Activated CD8-positive, alpha-beta memory T cell treated with anti-CD3 and anti-CD28 coated beads for 48 hours (primary cell): ENCODE measurements around the gene TMIGD2.
"Not testable (repeated sequence)": the region's sequence is repeated elsewhere in the genome, so short reads cannot be mapped to it uniquely, and the experiment has no call there.

Experiments used
- DNase-seq, 3 experiments: peaks; one replicate each; pipeline ENCODE4 v3.0.0-alpha.2; 2020; ENCODE audit warnings: low read depth in 2 of 3, low spot score in 2 of 3

The TMIGD2 gene, protein sequence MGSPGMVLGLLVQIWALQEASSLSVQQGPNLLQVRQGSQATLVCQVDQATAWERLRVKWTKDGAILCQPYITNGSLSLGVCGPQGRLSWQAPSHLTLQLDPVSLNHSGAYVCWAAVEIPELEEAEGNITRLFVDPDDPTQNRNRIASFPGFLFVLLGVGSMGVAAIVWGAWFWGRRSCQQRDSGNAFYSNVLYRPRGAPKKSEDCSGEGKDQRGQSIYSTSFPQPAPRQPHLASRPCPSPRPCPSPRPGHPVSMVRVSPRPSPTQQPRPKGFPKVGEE

DNA sequence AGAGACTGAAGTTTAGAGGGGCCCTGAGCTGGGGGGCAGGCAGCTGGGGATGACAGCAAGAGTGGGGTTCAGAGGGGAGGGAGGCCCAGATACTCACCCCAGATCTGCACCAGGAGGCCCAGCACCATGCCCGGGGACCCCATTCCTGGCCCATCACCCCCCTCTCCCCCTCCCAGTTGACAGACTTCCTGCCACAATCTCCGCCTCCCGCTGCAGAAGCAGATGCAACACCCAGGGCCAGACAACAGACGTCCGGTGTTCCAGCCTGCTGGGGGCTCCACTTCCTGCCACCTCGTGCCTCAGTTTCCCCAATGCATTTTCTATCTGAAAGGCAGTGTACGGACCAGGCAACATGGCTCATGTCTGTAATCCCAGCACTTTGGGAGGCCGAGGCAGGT, at the start of gene TMIGD2:
Gene TMIGD2 (minus strand): TSS at position 147 of the 398 bp plus-strand sequence. CDS start 4 bp downstream, at position 143.
- DNase-seq = no peak

DNA sequence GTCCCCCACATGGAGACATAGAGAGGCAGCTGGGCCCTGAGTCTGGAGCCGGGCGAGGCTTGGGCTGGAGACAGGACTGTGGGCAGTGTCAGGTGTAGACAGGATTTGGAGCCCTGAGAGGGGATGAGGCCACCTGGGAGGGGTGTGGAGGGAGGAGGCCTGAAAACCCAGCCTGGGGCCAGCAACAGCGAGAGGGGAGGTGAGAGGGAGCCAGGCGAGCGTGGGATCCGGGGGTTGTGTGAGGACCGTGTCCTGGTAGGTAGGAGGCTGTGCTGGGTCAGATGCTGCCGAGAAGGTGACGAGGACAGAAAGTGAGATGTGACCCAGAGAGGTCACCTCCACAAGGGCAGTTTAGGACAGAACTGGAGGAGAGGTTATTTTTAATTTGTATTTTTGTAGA, 48.5 kb upstream of the TMIGD2 start:
- no peak for DNase-seq

DNA sequence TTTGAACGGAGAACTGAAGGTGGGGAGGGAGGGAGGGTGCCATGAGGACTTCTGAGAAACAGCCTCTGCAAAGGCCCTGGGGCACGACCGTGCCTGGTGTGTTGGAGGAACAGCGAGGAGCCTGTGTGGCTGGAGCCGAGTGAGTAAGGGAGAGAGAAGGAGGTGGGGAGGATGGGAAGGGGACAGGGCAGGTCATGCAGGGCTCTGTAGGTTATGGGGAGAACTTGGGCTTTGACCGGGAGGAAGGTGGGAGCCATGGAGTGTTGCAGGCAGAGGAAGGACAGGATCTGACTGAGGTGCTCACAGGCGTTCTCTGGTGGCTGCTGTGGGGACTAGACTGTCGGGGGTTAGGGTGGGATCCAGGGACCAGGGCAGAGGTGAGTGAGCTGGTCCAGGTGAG, 47.9 kb upstream of the TMIGD2 start:
- DNase-seq = no peak

DNA sequence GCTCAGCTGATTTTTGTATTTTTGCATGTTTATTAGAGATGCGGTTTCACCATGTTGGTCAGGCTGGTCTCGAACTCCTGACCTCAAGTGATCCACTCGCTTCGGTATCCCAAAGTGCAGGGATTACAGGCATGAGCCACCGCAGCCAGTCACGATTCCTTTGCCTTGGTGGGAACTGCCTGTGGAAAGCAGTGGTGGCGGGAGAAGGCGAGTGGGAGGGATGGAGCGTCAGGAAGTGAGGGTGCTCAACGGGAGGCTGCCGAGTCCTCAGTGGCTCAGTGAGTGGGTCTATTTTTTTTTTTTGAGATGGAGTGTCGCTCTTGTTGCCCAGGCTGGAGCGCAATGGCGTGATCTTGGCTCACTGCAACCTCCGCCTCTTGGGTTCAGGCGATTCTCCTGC, 47.0 kb upstream of the TMIGD2 start:
- not testable (repeated sequence) for DNase-seq

DNA sequence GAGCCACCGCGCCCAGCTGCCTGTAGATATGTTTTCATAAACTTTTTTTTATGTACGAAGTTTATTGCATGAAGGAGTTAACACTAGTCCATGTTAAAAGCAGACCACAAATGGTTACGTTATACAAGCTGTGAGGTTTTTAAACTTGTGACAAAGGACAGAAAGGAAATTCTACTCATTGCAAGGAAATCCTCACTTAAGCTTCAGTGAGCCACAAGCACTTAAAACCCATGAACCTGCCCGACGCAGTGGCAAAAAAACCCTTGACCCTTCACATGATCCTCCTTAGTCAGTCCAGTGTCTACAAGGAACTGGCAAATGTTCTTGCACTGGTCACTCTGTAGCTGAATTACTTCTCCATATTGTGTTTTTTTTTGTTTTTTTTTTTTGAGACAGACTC, 45.3 kb upstream of the TMIGD2 start:
- DNase-seq = no peak

DNA sequence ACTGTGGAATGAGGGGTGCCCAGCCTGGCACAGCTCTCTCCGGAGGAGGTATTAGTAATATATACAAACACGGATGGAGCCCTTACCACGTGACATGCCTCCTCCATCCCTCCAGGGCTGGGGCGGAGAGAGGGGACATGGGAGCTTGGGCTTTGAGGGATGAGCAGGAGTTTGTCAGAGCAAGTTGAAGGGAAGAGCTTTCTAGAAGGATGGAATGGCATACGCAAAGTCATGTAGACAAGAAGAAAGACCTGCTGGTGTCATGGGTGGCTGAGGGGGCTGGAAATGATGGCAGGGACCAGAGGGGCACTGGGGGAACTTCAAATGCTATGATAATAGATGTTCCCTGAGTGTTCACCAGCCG, 43.8 kb upstream of the TMIGD2 start:
- DNase-seq = no peak

DNA sequence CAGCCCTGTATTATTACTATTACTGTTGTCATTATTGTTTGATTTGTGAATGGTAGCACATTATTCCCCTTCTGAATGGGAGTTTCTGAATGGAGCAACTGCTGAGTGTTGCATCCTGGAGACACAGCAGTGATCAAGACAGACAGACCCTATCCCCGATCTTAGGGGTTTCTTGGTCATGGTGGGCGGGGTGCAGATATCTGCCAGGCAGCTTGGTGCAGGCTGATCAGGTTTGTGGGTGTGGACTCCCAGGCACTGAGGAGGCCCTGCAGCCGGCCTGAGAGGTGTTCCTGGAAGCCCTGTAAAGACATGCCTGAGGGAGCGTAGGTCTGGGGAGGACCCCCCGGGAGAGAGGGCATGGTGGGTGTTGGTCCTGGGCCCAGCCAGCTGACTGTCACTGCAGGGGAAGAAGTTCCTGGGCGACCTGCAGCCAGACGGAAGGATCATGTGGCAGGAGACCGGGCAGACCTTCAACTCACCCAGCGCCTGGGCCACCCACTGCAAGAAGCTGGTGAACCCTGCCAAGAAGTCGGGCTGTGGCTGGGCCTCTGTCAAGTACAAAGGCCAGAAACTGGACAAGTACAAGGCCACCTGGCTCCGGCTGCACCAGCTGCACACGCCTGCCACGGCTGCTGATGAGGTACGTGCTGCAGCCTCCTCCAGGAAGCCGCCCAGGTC, 43.3 kb upstream of the TMIGD2 start:
- no peak for DNase-seq

DNA sequence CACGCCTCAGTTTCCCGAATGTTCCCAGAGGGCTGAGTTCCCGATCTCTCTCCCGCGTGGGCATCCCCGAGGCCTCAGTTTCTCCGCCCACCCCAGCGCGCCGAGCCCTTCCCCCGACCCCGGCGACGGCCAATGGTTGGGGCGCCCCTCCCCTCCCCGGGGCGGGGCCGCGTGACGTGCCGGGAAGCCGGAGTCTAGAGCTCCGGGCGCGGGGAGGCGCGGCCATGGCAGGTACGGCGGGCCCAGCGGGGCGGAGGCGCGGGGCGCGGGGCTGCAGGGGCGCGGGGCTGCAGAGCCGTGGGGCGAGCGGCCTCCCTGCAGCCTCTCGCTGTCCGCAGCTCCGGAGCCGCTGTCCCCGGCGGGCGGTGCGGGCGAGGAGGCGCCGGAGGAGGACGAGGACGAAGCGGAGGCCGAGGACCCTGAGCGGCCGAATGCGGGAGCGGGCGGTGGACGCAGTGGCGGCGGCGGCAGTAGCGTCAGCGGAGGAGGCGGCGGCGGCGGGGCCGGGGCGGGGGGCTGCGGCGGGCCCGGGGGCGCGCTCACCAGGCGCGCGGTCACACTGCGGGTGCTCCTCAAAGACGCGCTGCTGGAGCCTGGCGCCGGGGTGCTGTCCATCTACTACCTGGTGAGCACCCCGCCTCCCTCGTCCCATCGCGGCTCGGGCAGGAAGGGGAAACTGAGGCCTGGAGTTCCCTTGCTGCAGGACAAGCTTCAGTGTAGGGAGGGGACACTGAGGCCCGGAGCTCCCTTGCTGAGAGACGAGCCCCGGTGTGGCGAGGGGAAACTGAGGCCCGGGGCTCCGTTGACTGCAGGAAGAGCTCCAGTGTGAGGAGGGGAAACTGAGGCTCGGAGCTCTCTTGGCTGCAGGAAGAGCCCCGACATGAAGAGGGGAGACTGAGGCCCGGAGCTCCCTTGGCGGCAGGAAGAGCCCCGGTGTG, 41.5 kb upstream of the TMIGD2 start, which contains the start of gene MPND:
Gene MPND (plus strand): TSS at position 193 of the 938 bp plus-strand sequence. CDS start 32 bp downstream, at position 225.
- peak; percentile 82 to 91 (median 87) for DNase-seq

DNA sequence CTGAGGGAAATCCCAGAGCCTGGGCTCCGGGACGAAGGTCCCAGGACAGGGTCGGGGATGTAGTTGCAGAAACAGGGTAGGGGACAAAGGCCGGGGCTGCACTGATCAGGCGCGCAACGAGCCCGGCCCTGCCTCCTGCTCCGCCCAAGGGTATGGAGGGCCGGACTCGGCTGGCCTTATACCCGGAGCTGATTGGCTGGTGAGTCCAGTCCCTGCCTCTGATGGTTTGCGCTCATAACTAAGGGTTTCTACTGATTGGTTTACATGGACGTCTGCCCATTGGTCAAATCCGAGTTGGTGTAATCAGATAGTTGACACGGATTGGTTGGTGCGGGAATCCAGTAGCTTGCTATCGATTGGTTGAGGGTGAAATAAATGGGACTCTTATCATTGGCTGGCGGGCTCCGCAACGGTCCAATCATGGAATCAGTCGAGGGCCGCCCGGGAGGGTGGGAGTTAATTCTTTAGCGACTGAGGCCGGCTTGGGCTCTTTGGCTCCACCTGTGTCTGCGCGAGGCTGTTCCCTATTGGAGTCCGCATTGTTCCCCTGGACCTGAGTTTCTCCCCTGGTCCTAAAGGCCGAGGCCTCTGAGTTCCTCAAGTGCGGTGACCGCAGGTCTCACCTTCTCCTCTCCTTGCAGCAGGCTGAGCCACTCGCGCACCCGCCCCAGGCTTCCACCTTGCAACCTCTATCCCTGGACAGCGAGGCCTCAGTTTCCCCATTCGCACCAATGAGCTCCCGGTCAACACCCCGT, 40.6 kb upstream of the TMIGD2 start:
- peak; percentile 63 to 90 (median 79) for DNase-seq

DNA sequence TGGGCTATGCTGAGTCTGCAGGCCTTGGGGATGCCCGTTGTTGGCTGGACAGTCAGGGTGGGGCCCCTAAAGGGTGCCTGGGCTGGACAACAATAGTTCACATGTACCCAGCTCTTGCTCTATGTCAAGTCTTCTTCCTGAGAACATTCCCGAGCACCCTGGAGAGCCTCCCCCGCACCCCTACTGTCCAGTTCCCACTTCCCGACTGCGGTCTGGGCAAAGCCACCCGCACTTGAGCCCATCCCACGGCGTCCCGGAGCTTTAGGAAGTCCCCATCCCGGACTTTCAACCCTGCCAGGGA, 40.1 kb upstream of the TMIGD2 start:
- DNase-seq = no peak

DNA sequence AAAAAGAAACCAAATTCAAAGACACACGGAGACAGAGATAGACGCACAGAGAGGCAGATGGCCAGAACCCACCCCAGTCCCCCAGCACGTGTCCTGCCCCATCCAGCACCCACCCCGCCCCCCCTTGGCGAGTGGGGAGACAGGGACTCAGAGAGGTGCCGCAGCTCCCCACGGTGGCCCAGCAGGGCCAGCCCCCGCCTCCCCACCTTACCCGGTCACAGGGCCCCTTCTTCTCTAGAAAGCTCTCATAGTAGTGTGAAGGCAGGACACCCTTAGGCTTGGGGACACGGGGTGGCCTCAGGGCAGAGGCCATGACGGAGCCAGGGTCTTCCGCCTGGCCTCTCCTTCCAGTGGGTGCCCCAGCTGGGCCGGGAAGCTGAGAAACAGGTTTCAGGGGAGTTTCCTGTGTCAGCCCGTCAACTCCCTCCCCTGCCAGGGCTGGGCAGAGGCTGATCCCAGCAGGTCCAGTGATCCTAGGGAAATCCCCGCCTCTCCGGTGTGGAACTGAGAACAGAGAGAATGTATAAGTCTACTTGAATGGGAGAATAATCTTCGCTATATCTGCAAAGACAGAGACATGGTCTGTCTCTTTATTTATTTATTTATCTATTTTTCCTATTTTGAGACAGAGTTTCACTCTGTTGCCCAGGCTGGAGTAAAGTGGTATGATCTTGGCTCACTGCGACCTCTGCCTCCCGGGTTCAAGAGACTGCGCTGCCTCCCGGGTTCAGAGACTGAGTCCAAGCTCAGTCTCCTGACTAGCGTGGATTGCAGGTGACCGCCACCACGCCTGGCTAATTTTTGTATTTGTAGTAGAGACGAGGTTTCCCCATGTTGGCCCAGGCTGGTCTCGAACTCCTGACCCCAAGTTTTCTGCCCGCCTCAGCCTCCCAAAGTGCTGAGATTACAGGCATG, 36.5 kb upstream of the TMIGD2 start, which contains the start of gene STAP2:
Gene STAP2 (minus strand): TSS at position 387 of the 915 bp plus-strand sequence. CDS start 74 bp downstream, at position 313.
- DNase-seq = no peak

DNA sequence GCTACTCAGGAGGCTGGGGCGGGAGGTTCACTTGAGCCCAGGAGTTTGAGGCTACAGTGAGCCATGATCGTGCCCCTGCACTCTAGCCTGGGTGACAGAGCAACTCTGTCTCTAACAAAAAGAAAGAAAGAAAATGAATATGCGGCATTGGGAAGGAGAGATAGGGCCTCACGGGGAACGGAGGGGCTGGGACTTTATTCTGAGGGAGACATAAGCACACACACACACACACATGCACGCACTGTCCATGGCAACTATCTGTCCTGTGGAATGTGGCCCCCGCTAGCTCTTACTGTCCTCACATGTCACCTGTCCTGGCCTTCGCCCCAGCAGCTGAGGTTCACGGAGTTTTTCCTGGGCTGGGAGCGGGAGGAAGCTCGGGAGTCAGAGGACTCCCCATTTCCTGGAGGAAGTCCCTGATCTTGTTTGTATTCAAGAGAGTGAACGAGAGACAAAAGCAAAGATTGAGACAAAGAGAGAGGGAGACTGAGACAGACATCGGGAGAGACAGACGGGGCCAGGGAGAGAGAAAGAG, 35.8 kb upstream of the TMIGD2 start:
- no peak for DNase-seq

DNA sequence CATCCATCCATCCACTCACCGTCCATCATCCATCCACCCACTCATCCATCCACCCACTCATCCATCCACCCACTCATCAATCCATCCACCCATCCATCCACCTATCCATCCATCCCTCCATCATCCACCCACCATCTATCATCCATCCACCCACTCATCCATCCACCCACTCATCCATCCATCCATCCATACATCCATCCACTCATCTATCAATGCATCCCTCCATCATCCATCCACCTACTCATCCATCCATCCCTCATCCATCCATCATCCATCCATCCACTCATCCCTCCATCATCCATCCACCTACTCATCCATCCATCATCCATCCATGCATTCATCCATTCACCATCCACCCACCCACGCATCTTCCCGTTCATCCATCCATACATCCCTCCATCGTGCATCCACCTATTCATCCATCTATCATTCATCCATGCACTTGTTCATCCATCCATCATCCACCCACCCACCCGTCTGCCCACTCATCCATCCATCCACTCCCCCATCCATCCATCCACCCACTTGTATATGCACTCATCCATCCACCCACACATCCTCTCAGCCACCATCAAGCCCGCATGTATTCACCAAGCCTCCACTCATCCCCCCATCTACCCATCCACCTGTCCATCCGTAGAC, 32.9 kb upstream of the TMIGD2 start:
- no peak for DNase-seq

DNA sequence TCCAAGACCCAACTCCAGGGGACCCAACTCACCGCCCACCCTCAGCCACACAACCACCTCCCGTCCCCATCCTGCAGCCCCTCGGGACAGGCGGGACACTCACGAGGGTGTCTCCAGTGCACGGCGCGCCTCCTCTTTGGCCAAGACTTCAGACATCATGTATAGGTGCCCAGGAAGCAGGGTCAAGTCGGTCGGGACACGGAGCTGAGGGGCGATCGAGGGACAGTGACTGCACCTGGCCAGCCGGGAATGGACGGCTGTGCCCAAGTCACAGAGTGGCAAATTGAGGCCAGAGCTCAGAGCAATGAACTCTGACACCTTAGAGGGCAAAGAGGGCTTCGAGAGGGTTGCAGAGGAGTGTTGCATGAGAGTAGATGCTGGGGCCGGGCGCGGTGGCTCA, 27.7 kb upstream of the TMIGD2 start:
- no peak for DNase-seq

DNA sequence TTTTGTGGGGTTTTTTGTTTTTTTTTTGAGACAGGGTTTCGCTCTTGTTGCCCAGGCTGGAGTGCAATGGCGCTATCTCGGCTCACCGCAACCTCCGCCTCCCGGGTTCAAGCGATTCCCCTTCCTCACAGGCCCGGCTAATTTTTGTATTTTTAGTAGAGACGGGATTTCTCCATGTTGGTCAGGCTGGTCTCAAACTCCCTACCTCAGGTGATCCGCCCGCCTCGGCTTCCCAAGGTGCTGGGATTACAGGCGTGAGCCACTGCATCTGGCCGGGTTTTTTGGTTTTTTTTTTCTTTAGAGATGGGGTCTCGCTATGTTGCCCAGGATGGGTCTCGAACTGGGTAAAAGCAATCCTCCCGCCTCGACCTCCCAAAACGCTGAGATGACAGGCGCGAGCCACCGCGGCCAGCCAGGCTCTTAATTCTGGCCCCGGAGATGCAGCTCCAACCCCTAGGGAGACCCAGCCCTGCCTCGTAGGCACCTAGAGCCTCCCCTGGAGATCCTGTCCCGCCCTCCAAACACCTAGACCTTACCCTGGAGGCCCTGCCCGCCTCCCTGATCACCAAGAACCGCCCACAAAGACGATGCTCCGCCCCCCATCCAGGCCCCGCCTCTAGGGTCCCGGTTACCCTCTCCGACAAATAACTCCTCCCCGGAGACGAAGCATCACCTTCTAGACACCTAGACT, 26.9 kb upstream of the TMIGD2 start:
- DNase-seq = not testable (repeated sequence)

DNA sequence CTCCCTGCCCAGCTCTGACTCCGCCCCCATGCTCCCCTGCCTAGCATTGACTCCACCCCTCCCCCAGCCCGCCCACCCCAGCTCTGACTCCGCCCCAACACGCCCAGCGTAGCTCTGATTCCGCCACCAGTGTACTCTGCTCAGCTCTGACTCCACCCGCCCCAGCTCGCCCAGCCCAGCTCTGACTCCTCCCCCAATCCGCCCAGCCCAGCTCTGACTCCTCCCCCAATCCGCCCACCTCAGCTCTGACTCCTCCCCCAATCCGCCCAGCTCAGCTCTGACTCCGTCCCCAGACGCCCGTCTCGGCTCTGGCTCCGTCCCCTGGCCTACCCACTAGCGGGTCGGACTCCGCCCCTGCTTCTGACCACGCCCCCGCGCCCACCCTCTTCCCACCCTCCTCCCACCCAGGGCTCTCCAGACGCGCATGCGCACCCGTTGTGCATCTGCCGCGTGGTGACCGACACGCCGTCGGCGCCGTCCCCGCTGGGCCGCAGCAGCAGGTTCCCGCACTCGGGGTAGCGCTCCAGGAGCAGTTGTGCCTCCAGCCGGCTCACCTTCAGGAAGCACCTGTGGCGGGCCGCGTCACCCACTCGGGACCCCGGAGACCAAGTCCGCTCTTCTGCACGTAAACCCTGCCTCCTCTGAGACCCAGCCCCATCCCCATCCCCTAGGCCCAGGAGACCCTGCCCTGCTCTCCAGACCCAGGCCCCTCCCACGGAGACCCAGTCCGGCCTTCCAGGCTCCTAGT, 26.2 kb upstream of the TMIGD2 start:
- peak; percentile 91 to 99 (median 96) for DNase-seq

DNA sequence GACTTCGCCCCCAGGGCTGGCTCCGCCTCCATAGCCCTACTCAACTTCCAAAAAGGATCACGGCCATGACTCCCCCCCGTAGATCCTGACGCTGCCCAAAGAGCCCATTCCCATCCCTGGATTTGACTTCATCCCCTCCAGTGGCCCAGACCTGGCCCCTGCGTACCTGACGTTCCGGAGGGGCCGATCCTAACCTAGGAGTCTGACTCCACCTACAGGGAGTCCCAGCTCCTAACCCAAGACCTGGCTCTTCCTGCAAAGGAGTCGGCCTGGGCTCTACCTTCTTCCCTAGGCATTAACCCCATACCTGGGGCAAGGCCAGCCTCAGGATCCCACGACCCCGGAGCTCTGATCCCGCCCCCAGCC, 25.7 kb upstream of the TMIGD2 start:
- no peak for DNase-seq
